Raji (cell line): ENCODE results near the gene DPF1.

Experiments used
- POLR2A ChIP-seq: IDR thresholded peaks from 2 replicates; pipeline ENCODE4 v1.6.1; 2011; ENCODE audit warnings: low read depth, low read length, control low read depth; ENCODE audit not compliant: insufficient read depth

The DPF1 gene

GRCh38 chr19:38229585-38230073 is 5.6 kb upstream of the DPF1 start:
- peak; percentile 55 for TF ChIP-seq POLR2A

- no peak for TF ChIP-seq POLR2A
Observed at GRCh38 chr19:38228491-38229439, 4.7 kb upstream of the DPF1 start.

GRCh38 chr19:38228005-38228377 is 4.0 kb upstream of the DPF1 start:
- TF ChIP-seq POLR2A = no peak

- no peak for TF ChIP-seq POLR2A
Observed at GRCh38 chr19:38227287-38228004, 3.4 kb upstream of the DPF1 start.

GRCh38 chr19:38223617-38224013 is 407 bp downstream of the DPF1 start:
- no peak for TF ChIP-seq POLR2A

GRCh38 chr19:38223119-38223523 is 901 bp downstream of the DPF1 start:
- no peak for TF ChIP-seq POLR2A

- TF ChIP-seq POLR2A = no peak
Observed at GRCh38 chr19:38221919-38222830, 1.8 kb downstream of the DPF1 start.

- no peak for TF ChIP-seq POLR2A
Observed at GRCh38 chr19:38221421-38221820, 2.6 kb downstream of the DPF1 start.

- no peak for TF ChIP-seq POLR2A
Observed at GRCh38 chr19:38219221-38219620, 4.8 kb downstream of the DPF1 start.

GRCh38 chr19:38218204-38218603 is 5.8 kb downstream of the DPF1 start:
- no peak for TF ChIP-seq POLR2A

GRCh38 chr19:38216785-38217641 is 7.0 kb downstream of the DPF1 start:
- TF ChIP-seq POLR2A = no peak

- TF ChIP-seq POLR2A = no peak
Observed at GRCh38 chr19:38213911-38214625, 10.0 kb downstream of the DPF1 start.

- TF ChIP-seq POLR2A = no peak
Observed at GRCh38 chr19:38213469-38213868, 10.6 kb downstream of the DPF1 start.

GRCh38 chr19:38211766-38212165 is 12.3 kb downstream of the DPF1 start:
- no peak for TF ChIP-seq POLR2A

GRCh38 chr19:38211151-38211591 is 12.9 kb downstream of the DPF1 start:
- no peak for TF ChIP-seq POLR2A
